Natural killer cell (primary cell): Measurements from ENCODE around the gene ATAD2B. TPM values are rescaled to one million over a fixed set of nuclear protein-coding genes. Genes with fewer than 3 reads are reported as not detected.

ENCODE experiments used
- ATAC-seq, 3 donors: fragments of 150-1000 bp in 2 of 3; fragments of 200-7000 bp in 1 of 3; cut with Tn5 transposase; 1 replicate in 1 of 3; 2 replicates in 2 of 3; pipeline ENCODE4 v1.10.0; 2021; ENCODE audit warnings: mild to moderate bottlenecking in 2 of 3, moderate library complexity in 2 of 3
- DNase-seq, 2 donors: peaks; one replicate each; pipeline versions ENCODE4 v3.0.0 to v3.0.0-alpha.2; 2013 to 2021; ENCODE audit warnings: mixed read lengths in 1 of 2
- H3K27ac ChIP-seq: one replicate; pipeline ENCODE4 v1.5.1; 2013; ENCODE audit warnings: mild to moderate bottlenecking, low read length
- H3K27me3 ChIP-seq: one replicate; pipeline ENCODE4 v1.6.1; 2013; ENCODE audit warnings: low read length; ENCODE audit not compliant: control insufficient read depth, insufficient read depth
- H3K36me3 ChIP-seq: one replicate; pipeline ENCODE4 v1.6.1; 2013; ENCODE audit warnings: low read length; ENCODE audit not compliant: control insufficient read depth, insufficient read depth
- H3K4me1 ChIP-seq: one replicate; pipeline ENCODE4 v1.6.1; 2013; ENCODE audit warnings: low read length; ENCODE audit not compliant: control insufficient read depth, insufficient read depth
- H3K4me3 ChIP-seq: one replicate; pipeline ENCODE4 v1.5.1; 2013; ENCODE audit warnings: low read length
- H3K9me3 ChIP-seq: one replicate; pipeline ENCODE4 v1.6.1; 2013; ENCODE audit warnings: low read length; ENCODE audit not compliant: control insufficient read depth, insufficient read depth
- H3K27ac Mint-ChIP-seq, 2 donors: one replicate each; pipeline ENCODE4 v1.8.0; 2022; ENCODE audit warnings: mild to moderate bottlenecking in 2 of 2, mixed read lengths in 2 of 2, moderate library complexity in 1 of 2
- H3K27me3 Mint-ChIP-seq, 2 donors: one replicate each; pipeline ENCODE4 v1.8.0; 2022; ENCODE audit warnings: low read depth in 2 of 2, mixed read lengths in 2 of 2
- H3K36me3 Mint-ChIP-seq: one replicate; pipeline ENCODE4 v1.8.0; 2022; ENCODE audit warnings: mixed read lengths
- H3K4me1 Mint-ChIP-seq, 2 donors: one replicate each; pipeline ENCODE4 v1.8.0; 2022; ENCODE audit warnings: mixed read lengths in 2 of 2
- H3K4me3 Mint-ChIP-seq: one replicate; pipeline ENCODE4 v1.8.0; 2022; ENCODE audit warnings: mild to moderate bottlenecking, moderate library complexity, mixed read lengths
- H3K9me3 Mint-ChIP-seq, 2 donors: one replicate each; pipeline ENCODE4 v1.8.0; 2022; ENCODE audit warnings: mixed read lengths in 2 of 2
- CTCF ChIP-seq: fragments of 200-600 bp; IDR thresholded peaks from one replicate; pipeline ENCODE4 v1.8.0; 2022; ENCODE audit warnings: antibody characterized with exemption
- WGBS: methylation state at CpG from one replicate; pipeline ENCODE4 v1.1.7; 2013; ENCODE audit warnings: missing lambda C conversion rate; ENCODE audit not compliant: insufficient coverage; 5-methylcytosine and 5-hydroxymethylcytosine counted together
- intact Hi-C: fragments of 100-400 bp; cut with micrococcal nuclease; formaldehyde crosslinking; loops from one replicate; pipeline ENCODE4 v1.14.2; 2022
- total RNA-seq, 4 donors: library from RNA; stranded (reverse); fragments of 120-200 nt in 1 of 4; gene quantifications; one replicate each; pipeline versions ENCODE4 v1.2.3 to v1.2.4, GENCODE V29; 2013 to 2022

ATAD2B gene
- total RNA-seq, 3 donors from 2014 or later (not counting 1 experiment from before 2014, with no cell fraction given): 71.5 to 85.7 (median 84.0) TPM

GRCh38 chr2:23809150-23809549 lies 117.8 kb downstream of the ATAD2B start:
- H3K4me3 Mint-ChIP-seq: no peak overlapping the region
- H3K4me1 Mint-ChIP-seq: peaks cover 0 to 3% of the 10 kb centered on the region in 2 donors
- DNase-seq (no peak), ATAC-seq (no peak)
- no peak overlapping the region for H3K27ac ChIP-seq
- H3K27me3 Mint-ChIP-seq: no peaks in the 10 kb centered on the region
- H3K36me3 Mint-ChIP-seq: peaks cover 10% of the 10 kb centered on the region
- no peak for TF ChIP-seq CTCF
- intact Hi-C loops: no loop called here
- H3K4me3 ChIP-seq: no peak overlapping the region
- H3K9me3 Mint-ChIP-seq: no peaks in the 10 kb centered on the region
- peaks cover 31% of the 10 kb centered on the region for H3K36me3 ChIP-seq
- no peaks in the 10 kb centered on the region for H3K9me3 ChIP-seq
- no peaks in the 10 kb centered on the region for H3K4me1 ChIP-seq
- H3K27ac Mint-ChIP-seq: no peak overlapping the region
- WGBS: no CpG with 5 or more reads among the region's 1 CpG
- no peaks in the 10 kb centered on the region for H3K27me3 ChIP-seq

GRCh38 chr2:23806665-23807249 lies 120.2 kb downstream of the ATAD2B start:
- H3K27me3 ChIP-seq: no peaks in the 10 kb centered on the region
- Mint-ChIP-seq H3K27ac (no peak overlapping the region), H3K27me3 (no peaks in the 10 kb centered on the region), H3K36me3 (peaks cover 9% of the 10 kb centered on the region), H3K9me3 (no peaks in the 10 kb centered on the region), H3K4me1 (peaks cover 0 to 4% of the 10 kb centered on the region in 2 donors), H3K4me3 (no peak overlapping the region)
- H3K9me3 ChIP-seq: no peaks in the 10 kb centered on the region
- no peak overlapping the region for H3K27ac ChIP-seq
- intact Hi-C loops: no loop called here
- peaks cover 31% of the 10 kb centered on the region for H3K36me3 ChIP-seq
- H3K4me3 ChIP-seq: no peak overlapping the region
- WGBS: 100% methylated on average over 1 of the region's 1 CpG
- ATAC-seq (no peak), DNase-seq (no peak)
- H3K4me1 ChIP-seq: no peaks in the 10 kb centered on the region
- no peak for TF ChIP-seq CTCF

- H3K4me1 ChIP-seq: no peaks in the 10 kb centered on the region
- no peak for DNase-seq
- no peaks in the 10 kb centered on the region for H3K27me3 ChIP-seq
- WGBS: 100% methylated on average over 1 of the region's 2 CpGs
- peaks cover 9% of the 10 kb centered on the region for H3K36me3 Mint-ChIP-seq
- no peak for TF ChIP-seq CTCF
- no peak overlapping the region for H3K27ac Mint-ChIP-seq
- H3K36me3 ChIP-seq: peaks cover 31% of the 10 kb centered on the region
- no peak overlapping the region for H3K27ac ChIP-seq
- peaks cover 0 to 4% of the 10 kb centered on the region in 2 donors for H3K4me1 Mint-ChIP-seq
- H3K4me3 ChIP-seq: no peak overlapping the region
- no peaks in the 10 kb centered on the region for H3K9me3 ChIP-seq
- ATAC-seq: no peak
- no peaks in the 10 kb centered on the region for H3K27me3 Mint-ChIP-seq
- H3K9me3 Mint-ChIP-seq: no peaks in the 10 kb centered on the region
- intact Hi-C loops: no loop called here
- H3K4me3 Mint-ChIP-seq: no peak overlapping the region
These were observed 120.7 kb downstream of the ATAD2B start for GRCh38 chr2:23806201-23806600.

GRCh38 chr2:23803965-23804542 lies 122.9 kb downstream of the ATAD2B start:
- Mint-ChIP-seq H3K27me3 (no peaks in the 10 kb centered on the region), H3K36me3 (no peaks in the 10 kb centered on the region), H3K4me1 (peaks cover 0 to 4% of the 10 kb centered on the region in 2 donors), H3K9me3 (no peaks in the 10 kb centered on the region), H3K27ac (no peak overlapping the region), H3K4me3 (no peak overlapping the region)
- H3K4me3 ChIP-seq: no peak overlapping the region
- WGBS: 65% methylated on average over 3 of the region's 5 CpGs
- no peaks in the 10 kb centered on the region for H3K4me1 ChIP-seq
- H3K36me3 ChIP-seq: peaks cover 22% of the 10 kb centered on the region
- ATAC-seq (no peak), DNase-seq (peak in 1 of 2 donors; percentile 12)
- no peaks in the 10 kb centered on the region for H3K9me3 ChIP-seq
- no peak for TF ChIP-seq CTCF
- no peaks in the 10 kb centered on the region for H3K27me3 ChIP-seq
- H3K27ac ChIP-seq: no peak overlapping the region
- intact Hi-C loops: no loop called here
